Natural killer cell (primary cell): Measurements from ENCODE around the gene RAD23A. TPM values are rescaled to one million over a fixed set of nuclear protein-coding genes. Genes with fewer than 3 reads are reported as not detected.
"Not testable (repeated sequence)": the region's sequence is repeated elsewhere in the genome, so short reads cannot be mapped to it uniquely, and the experiment has no call there.

Experiments used
- ATAC-seq, 3 donors: fragments of 150-1000 bp in 2 of 3; fragments of 200-7000 bp in 1 of 3; cut with Tn5 transposase; 1 replicate in 1 of 3; 2 replicates in 2 of 3; pipeline ENCODE4 v1.10.0; 2021; ENCODE audit warnings: mild to moderate bottlenecking in 2 of 3, moderate library complexity in 2 of 3
- DNase-seq, 2 donors: peaks; one replicate each; pipeline versions ENCODE4 v3.0.0 to v3.0.0-alpha.2; 2013 to 2021; ENCODE audit warnings: mixed read lengths in 1 of 2
- H3K27ac ChIP-seq: one replicate; pipeline ENCODE4 v1.5.1; 2013; ENCODE audit warnings: mild to moderate bottlenecking, low read length
- H3K27me3 ChIP-seq: one replicate; pipeline ENCODE4 v1.6.1; 2013; ENCODE audit warnings: low read length; ENCODE audit not compliant: control insufficient read depth, insufficient read depth
- H3K36me3 ChIP-seq: one replicate; pipeline ENCODE4 v1.6.1; 2013; ENCODE audit warnings: low read length; ENCODE audit not compliant: control insufficient read depth, insufficient read depth
- H3K4me1 ChIP-seq: one replicate; pipeline ENCODE4 v1.6.1; 2013; ENCODE audit warnings: low read length; ENCODE audit not compliant: control insufficient read depth, insufficient read depth
- H3K4me3 ChIP-seq: one replicate; pipeline ENCODE4 v1.5.1; 2013; ENCODE audit warnings: low read length
- H3K9me3 ChIP-seq: one replicate; pipeline ENCODE4 v1.6.1; 2013; ENCODE audit warnings: low read length; ENCODE audit not compliant: control insufficient read depth, insufficient read depth
- H3K27ac Mint-ChIP-seq, 2 donors: one replicate each; pipeline ENCODE4 v1.8.0; 2022; ENCODE audit warnings: mild to moderate bottlenecking in 2 of 2, mixed read lengths in 2 of 2, moderate library complexity in 1 of 2
- H3K27me3 Mint-ChIP-seq, 2 donors: one replicate each; pipeline ENCODE4 v1.8.0; 2022; ENCODE audit warnings: low read depth in 2 of 2, mixed read lengths in 2 of 2
- H3K36me3 Mint-ChIP-seq: one replicate; pipeline ENCODE4 v1.8.0; 2022; ENCODE audit warnings: mixed read lengths
- H3K4me1 Mint-ChIP-seq, 2 donors: one replicate each; pipeline ENCODE4 v1.8.0; 2022; ENCODE audit warnings: mixed read lengths in 2 of 2
- H3K4me3 Mint-ChIP-seq: one replicate; pipeline ENCODE4 v1.8.0; 2022; ENCODE audit warnings: mild to moderate bottlenecking, moderate library complexity, mixed read lengths
- H3K9me3 Mint-ChIP-seq, 2 donors: one replicate each; pipeline ENCODE4 v1.8.0; 2022; ENCODE audit warnings: mixed read lengths in 2 of 2
- WGBS: methylation state at CpG from one replicate; pipeline ENCODE4 v1.1.7; 2013; ENCODE audit warnings: missing lambda C conversion rate; ENCODE audit not compliant: insufficient coverage; 5-methylcytosine and 5-hydroxymethylcytosine counted together
- intact Hi-C: fragments of 100-400 bp; cut with micrococcal nuclease; formaldehyde crosslinking; loops from one replicate; pipeline ENCODE4 v1.14.2; 2022
- total RNA-seq, 4 donors: library from RNA; stranded (reverse); fragments of 120-200 nt in 1 of 4; gene quantifications; one replicate each; pipeline versions ENCODE4 v1.2.3 to v1.2.4, GENCODE V29; 2013 to 2022
- TF ChIP-seq, protein P1 (sequence below): fragments of 200-600 bp; IDR thresholded peaks from one replicate; pipeline ENCODE4 v1.8.0; 2022; ENCODE audit warnings: antibody characterized with exemption

RAD23A gene
- total RNA-seq, 3 donors from 2014 or later (not counting 1 experiment from before 2014, with no cell fraction given): 79.2 to 81.2 (median 80.3) TPM

DNA sequence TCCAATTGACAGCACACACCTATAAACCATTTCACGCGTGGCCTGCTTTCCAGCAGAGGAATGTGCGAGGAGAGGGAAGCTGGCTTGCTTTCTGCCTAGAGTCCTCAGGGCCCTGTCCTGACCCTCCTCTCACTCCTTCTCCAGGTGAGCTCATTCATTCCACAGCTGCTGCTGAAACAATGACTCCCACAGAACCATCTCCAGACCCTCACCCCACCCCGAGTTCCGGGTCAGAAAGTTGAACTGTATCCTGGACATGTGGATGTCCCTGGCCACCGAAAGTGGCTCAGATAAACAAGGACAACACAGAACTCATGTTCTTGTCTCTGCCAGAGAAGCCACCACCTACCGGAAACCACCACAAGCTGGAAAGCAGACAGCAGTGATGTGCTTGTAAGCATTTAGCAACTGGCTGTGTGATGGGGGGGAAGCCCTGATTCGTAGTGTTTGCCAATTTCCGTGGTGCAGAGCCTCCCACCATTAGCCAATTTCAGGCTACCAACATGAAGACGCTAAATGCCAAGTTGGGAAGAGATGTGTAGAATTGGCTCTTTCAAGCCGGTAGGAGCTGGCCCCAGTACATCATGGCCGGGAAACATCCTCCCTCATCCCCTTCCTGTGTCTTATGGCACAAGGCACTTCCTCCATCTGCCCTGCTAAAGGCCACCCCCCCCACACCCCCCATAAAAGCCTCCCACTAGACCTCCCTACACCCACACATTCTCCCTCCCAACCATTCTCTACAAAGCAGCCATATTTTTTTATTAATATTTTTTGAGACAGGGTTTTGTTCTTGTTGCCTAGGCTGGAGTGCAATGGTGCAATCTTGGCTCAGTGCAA, 31.6 kb upstream of the RAD23A start:
- Mint-ChIP-seq H3K4me3 (peak overlapping the region; percentile 55), H3K36me3 (no peaks in the 10 kb centered on the region), H3K4me1 (peaks cover 13 to 21% of the 10 kb centered on the region in 2 donors), H3K9me3 (no peaks in the 10 kb centered on the region), H3K27ac (peak overlapping the region; percentile 83 to 88), H3K27me3 (no peaks in the 10 kb centered on the region)
- ATAC-seq (peak; percentile 75 to 84 (median 80)), DNase-seq (peak; percentile 25 to 79)
- intact Hi-C loops: no loop called here
- Histone ChIP-seq H3K4me1 (peaks cover 28% of the 10 kb centered on the region), H3K4me3 (no peak overlapping the region), H3K36me3 (no peaks in the 10 kb centered on the region), H3K27me3 (no peaks in the 10 kb centered on the region), H3K27ac (peak overlapping the region; percentile 72), H3K9me3 (no peaks in the 10 kb centered on the region)
- 35% methylated on average over 11 of the region's 12 CpGs for WGBS
- TF ChIP-seq, protein P1, sequence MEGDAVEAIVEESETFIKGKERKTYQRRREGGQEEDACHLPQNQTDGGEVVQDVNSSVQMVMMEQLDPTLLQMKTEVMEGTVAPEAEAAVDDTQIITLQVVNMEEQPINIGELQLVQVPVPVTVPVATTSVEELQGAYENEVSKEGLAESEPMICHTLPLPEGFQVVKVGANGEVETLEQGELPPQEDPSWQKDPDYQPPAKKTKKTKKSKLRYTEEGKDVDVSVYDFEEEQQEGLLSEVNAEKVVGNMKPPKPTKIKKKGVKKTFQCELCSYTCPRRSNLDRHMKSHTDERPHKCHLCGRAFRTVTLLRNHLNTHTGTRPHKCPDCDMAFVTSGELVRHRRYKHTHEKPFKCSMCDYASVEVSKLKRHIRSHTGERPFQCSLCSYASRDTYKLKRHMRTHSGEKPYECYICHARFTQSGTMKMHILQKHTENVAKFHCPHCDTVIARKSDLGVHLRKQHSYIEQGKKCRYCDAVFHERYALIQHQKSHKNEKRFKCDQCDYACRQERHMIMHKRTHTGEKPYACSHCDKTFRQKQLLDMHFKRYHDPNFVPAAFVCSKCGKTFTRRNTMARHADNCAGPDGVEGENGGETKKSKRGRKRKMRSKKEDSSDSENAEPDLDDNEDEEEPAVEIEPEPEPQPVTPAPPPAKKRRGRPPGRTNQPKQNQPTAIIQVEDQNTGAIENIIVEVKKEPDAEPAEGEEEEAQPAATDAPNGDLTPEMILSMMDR: no peak

DNA sequence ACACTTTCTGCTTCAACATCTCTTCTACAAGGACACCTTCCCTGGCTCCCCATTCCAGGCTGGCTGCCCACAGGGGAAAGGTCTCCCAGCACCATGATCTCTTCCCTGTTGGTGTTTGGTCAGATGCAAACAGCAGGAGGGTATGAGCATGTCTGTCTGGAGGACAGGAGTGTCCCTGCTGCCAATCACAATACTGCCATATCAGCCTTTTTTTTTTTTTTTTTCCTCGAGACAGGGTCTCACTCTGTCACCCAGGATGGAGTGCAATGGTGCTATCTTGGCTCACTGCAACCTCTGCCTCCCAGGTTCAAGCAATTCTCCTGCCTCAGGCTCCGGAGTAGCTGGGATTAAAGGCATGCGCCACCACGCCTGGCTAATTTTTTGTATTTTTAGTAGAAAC, 29.8 kb upstream of the RAD23A start:
- H3K36me3 Mint-ChIP-seq, H3K4me3 ChIP-seq, H3K4me3 Mint-ChIP-seq, ATAC-seq, intact Hi-C loops, DNase-seq, H3K27ac ChIP-seq, H3K27me3 Mint-ChIP-seq, H3K9me3 ChIP-seq, H3K9me3 Mint-ChIP-seq, H3K27me3 ChIP-seq, H3K36me3 ChIP-seq: not testable (repeated sequence)
- H3K4me1 Mint-ChIP-seq: peaks cover 17 to 28% of the 10 kb centered on the region in 2 donors
- H3K27ac Mint-ChIP-seq: peak overlapping the region in 1 of 2 donors; percentile 54
- 90% methylated on average over 4 of the region's 4 CpGs for WGBS
- peaks cover 35% of the 10 kb centered on the region for H3K4me1 ChIP-seq

DNA sequence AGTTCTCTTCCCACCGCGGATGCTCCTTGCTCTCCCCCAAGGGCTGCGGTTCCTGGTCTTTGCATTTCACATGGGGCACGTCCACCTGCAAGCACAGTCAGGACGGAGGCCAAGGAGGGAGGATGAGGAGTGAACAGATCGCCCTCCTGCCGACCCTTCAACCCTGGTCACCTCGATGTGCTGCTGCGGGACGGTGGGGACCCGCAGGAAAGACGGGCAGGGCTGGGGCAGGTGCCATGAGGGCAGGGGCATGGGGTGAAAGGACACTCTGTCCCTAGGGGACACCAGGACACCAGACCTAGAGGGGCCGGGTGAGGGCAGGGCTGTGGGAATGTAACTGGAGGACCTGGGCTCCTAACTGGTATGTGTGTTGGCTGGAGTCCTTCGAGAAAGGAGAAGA, 27.4 kb upstream of the RAD23A start:
- no peak overlapping the region for H3K4me3 ChIP-seq
- intact Hi-C loops: loop anchor here (2.0 kb wide), 2 partner anchors 15 to 27 kb away; partner anchors contain the start of genes FARSA and GCDH
- H3K27ac Mint-ChIP-seq: peak overlapping the region; percentile 84 to 89
- H3K9me3 ChIP-seq: no peaks in the 10 kb centered on the region
- DNase-seq: no peak
- peak overlapping the region; percentile 85 for H3K4me3 Mint-ChIP-seq
- no peaks in the 10 kb centered on the region for H3K27me3 ChIP-seq
- peaks cover 17 to 26% of the 10 kb centered on the region in 2 donors for H3K4me1 Mint-ChIP-seq
- peaks cover 10% of the 10 kb centered on the region for H3K36me3 ChIP-seq
- TF ChIP-seq, protein P1: no peak
- 96% methylated on average over 14 of the region's 14 CpGs for WGBS
- peaks cover 31% of the 10 kb centered on the region for H3K4me1 ChIP-seq
- H3K27ac ChIP-seq: no peak overlapping the region
- H3K27me3 Mint-ChIP-seq: no peaks in the 10 kb centered on the region
- peaks cover 6% of the 10 kb centered on the region for H3K36me3 Mint-ChIP-seq
- no peak for ATAC-seq
- no peaks in the 10 kb centered on the region for H3K9me3 Mint-ChIP-seq

DNA sequence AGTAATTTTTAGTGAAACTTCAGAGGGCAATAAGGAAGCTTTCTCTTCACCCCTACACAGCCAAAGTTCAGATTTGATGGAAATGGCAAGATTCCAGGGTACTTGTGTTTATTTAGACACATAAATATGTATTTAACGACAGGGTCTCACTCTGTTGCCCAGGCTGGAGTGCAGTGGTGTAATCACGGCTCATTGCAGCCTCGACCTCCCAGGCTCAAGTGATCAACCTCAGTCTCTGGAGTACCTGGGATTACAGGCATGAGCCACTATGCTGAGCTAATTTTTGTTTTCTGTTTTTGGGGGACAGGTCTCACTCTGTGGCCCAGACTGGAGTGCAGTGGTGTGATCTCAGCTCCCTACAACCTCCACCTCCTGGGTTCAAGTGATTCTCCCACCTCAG, 24.6 kb upstream of the RAD23A start:
- WGBS: 90% methylated on average over 3 of the region's 3 CpGs
- Mint-ChIP-seq H3K27me3 (no peaks in the 10 kb centered on the region), H3K4me3 (no peak overlapping the region), H3K9me3 (no peaks in the 10 kb centered on the region), H3K27ac (peak overlapping the region in 1 of 2 donors; percentile 89), H3K4me1 (peaks cover 7 to 13% of the 10 kb centered on the region in 2 donors), H3K36me3 (peaks cover 7% of the 10 kb centered on the region)
- peaks cover 14% of the 10 kb centered on the region for H3K4me1 ChIP-seq
- H3K27ac ChIP-seq: no peak overlapping the region
- H3K4me3 ChIP-seq: no peak overlapping the region
- TF ChIP-seq, protein P1: no peak
- peaks cover 27% of the 10 kb centered on the region for H3K36me3 ChIP-seq
- intact Hi-C loops: no loop called here
- no peak for DNase-seq
- H3K9me3 ChIP-seq: no peaks in the 10 kb centered on the region
- ATAC-seq: no peak
- H3K27me3 ChIP-seq: no peaks in the 10 kb centered on the region
